Body of pancreas (tissue), 4 donors: ENCODE measurements around the gene ARPC1A. TPM values are rescaled to one million over a fixed set of nuclear protein-coding genes. Genes with fewer than 3 reads are reported as not detected.

ENCODE experiments used
- ATAC-seq: fragments of 150-250 bp; one replicate; pipeline ENCODE4 v1.9.1; 2016
- DNase-seq, 4 donors: peaks; one replicate each; pipeline ENCODE4 v3.0.0-alpha.2; 2019
- H3K27ac ChIP-seq, 4 donors: fragments of 200-600 bp; sonication (generic); 1 replicate in 3 of 4; 2 replicates in 1 of 4; pipeline versions ENCODE4 v1.5.1 to v1.6.1; 2016 to 2019; ENCODE audit warnings: mild to moderate bottlenecking in 1 of 4, mixed read lengths in 1 of 4, moderate library complexity in 1 of 4
- H3K27me3 ChIP-seq, 2 donors: fragments of 200-600 bp; sonication (generic); one replicate each; pipeline ENCODE4 v1.6.0; 2016; ENCODE audit warnings: mild to moderate bottlenecking in 1 of 2
- H3K36me3 ChIP-seq, 2 donors: fragments of 200-600 bp; sonication (generic); replicated peaks in 1 of 2; 2 replicates each; pipeline ENCODE4 v1.5.1; 2016; ENCODE audit warnings: low read depth in 2 of 2; ENCODE audit not compliant: insufficient read depth in 1 of 2
- H3K4me1 ChIP-seq: fragments of 200-600 bp; sonication (generic); one replicate; pipeline ENCODE4 v1.6.0; 2016
- H3K4me3 ChIP-seq, 2 donors: fragments of 200-600 bp; sonication (generic); 1 replicate in 1 of 2; 2 replicates in 1 of 2; pipeline ENCODE4 v1.5.1; 2016 to 2019
- H3K9me3 ChIP-seq, 3 donors: fragments of 200-600 bp; sonication (generic); 1 replicate in 2 of 3; 2 replicates in 1 of 3; pipeline ENCODE4 v1.5.1; 2016
- POLR2A ChIP-seq, 3 donors: fragments of 450-650 bp; IDR thresholded peaks; one replicate each; pipeline ENCODE4 v1.6.1; 2016; ENCODE audit warnings: antibody characterized with exemption in 3 of 3, mild to moderate bottlenecking in 2 of 3
- WGBS, 2 donors: methylation state at CpG; one replicate each; pipeline ENCODE4 v1.1.5; 2017; 5-methylcytosine and 5-hydroxymethylcytosine counted together
- intact Hi-C: fragments of 100-400 bp; cut with DNase I; formaldehyde crosslinking; loops from one replicate; pipeline ENCODE4 v1.15.1; 2023
- total RNA-seq, 2 donors: library from RNA; depleted of rRNA; stranded (reverse); fragments of >200 nt; gene quantifications; one replicate each; pipeline ENCODE4 v1.1.0, GENCODE V29; 2016
- TF ChIP-seq, protein P1 (sequence below), 7 experiments: fragments of 450-650 bp in 4 of 7; fragments of 200-600 bp in 3 of 7; sonication (generic) in 3 of 7; IDR thresholded peaks; one replicate each; pipeline ENCODE4 v1.5.1; 2016 to 2019; ENCODE audit warnings: antibody characterized with exemption in 7 of 7

Gene ARPC1A
- total RNA-seq, 2 donors from 2014 or later, result 63.0 to 106 TPM

DNA sequence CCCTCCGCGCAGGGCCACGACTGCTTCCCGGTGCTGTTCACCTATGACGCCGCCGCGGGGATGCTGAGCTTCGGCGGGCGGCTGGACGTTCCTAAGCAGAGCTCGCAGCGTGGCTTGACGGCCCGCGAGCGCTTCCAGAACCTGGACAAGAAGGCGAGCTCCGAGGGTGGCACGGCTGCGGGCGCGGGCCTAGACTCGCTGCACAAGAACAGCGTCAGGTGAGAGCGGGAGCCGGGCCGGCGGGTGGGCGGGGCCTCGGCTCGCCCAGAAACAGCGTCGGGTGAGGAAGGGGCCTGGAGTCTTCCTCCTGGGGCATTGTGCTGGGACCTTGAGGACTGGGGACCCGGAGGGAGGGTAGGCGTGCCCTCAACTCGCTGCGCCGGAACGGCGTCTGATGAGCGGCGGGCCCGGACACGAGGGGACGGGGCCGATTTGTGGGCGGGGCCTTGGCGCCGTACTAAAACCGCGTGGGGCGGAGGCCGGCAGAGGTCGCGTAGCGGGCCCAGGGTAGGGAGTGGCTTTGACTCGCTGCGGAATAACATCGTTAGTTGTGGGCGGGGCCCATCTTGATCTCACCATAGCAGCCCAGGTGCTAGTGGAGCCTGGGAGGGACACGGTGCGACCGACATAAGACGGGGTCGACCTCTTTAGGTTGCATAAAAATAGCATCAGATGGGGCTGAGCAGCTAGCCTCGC is 67.1 kb downstream of the ARPC1A start:
- Histone ChIP-seq H3K9me3 (no peaks in the 10 kb centered on the region), H3K36me3 (peaks cover 0 to 13% of the 10 kb centered on the region in 2 donors), H3K4me1 (peaks cover 17% of the 10 kb centered on the region), H3K4me3 (peak overlapping the region; percentile 30 to 31), H3K27ac (peak overlapping the region; percentile 41 to 84 (median 80)), H3K27me3 (no peaks in the 10 kb centered on the region)
- 3 to 8% methylated on average over 17 to 68 of the region's 68 CpGs for WGBS, 2 donors
- intact Hi-C loops, result no loop called here
- peak in 2 of 3 donors; percentile 59 to 63 for TF ChIP-seq POLR2A (IDR thresholded peaks at IDR 0.05)
- TF ChIP-seq, protein P1, sequence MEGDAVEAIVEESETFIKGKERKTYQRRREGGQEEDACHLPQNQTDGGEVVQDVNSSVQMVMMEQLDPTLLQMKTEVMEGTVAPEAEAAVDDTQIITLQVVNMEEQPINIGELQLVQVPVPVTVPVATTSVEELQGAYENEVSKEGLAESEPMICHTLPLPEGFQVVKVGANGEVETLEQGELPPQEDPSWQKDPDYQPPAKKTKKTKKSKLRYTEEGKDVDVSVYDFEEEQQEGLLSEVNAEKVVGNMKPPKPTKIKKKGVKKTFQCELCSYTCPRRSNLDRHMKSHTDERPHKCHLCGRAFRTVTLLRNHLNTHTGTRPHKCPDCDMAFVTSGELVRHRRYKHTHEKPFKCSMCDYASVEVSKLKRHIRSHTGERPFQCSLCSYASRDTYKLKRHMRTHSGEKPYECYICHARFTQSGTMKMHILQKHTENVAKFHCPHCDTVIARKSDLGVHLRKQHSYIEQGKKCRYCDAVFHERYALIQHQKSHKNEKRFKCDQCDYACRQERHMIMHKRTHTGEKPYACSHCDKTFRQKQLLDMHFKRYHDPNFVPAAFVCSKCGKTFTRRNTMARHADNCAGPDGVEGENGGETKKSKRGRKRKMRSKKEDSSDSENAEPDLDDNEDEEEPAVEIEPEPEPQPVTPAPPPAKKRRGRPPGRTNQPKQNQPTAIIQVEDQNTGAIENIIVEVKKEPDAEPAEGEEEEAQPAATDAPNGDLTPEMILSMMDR (IDR thresholded peaks at IDR 0.05), result peak in 3 of 7 experiments; percentile 1 to 6 (median 5)
- peak; percentile 87 to 92 (median 89) for DNase-seq
- ATAC-seq, result peak; percentile 92

DNA sequence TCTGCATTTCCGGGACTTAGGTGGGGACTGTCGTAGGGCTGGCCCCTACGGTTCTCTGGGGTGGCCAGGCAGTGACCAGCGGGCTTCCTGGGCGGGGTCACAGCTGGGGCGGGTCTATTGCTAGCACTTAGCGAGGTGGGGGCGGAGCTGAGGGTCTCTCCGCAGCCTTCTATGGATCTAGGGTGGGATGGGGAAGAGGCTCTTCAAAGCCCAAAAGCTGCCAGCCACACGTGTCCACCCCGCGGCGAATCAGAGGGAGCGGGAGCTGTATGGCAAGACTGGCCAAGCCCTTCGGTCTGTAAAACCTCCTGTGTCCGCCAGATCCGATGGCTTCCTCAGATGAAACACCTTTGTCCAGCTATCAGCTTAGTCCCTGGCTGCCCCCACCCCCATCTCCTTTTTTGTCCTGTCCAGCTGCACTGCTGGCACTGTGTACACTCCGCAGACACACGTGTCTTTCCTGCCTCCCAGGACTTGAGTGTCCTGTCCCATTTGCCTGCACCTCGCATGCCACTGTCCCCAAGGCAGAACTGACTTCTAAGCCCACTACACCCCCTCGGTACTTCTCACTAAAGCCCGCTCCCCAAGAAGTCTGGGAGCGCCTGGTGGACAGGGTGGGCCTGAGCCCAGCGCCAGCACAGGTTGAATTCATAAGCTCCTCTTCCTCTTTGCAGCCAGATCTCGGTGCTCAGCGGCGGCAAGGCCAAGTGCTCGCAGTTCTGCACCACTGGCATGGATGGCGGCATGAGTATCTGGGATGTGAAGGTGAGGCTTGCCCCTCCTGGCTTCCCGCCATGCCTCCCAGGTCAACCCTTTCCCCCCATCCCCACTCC is 67.9 kb downstream of the ARPC1A start:
- ATAC-seq (peak; percentile 59), DNase-seq (peak in 1 of 4 donors; percentile 55)
- Histone ChIP-seq H3K27me3 (no peaks in the 10 kb centered on the region), H3K4me1 (peaks cover 17% of the 10 kb centered on the region), H3K36me3 (peaks cover 0 to 11% of the 10 kb centered on the region in 2 donors), H3K9me3 (no peaks in the 10 kb centered on the region), H3K27ac (peak overlapping the region; percentile 41 to 84 (median 80)), H3K4me3 (peak overlapping the region; percentile 30 to 31)
- TF ChIP-seq POLR2A (IDR thresholded peaks at IDR 0.05), result peak in 1 of 3 donors; percentile 2
- TF ChIP-seq, protein P1 (IDR thresholded peaks at IDR 0.05), result no peak
- intact Hi-C loops, result no loop called here
- 27 to 37% methylated on average over 13 to 30 of the region's 30 CpGs for WGBS, 2 donors

DNA sequence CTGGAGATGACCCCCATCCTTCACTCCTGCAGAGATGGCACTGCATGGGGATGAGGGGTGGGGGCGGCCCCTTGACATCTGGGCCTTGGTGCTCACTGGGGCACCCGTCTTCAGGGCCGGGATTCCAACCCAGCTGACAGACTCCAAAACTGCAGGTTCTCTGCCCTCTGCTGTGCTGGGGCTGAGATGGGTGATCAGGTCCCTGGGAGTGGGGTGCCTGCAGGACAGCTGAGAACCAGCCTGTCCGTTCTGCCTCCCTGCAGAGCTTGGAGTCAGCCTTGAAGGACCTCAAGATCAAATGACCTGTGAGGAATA is 68.4 kb downstream of the ARPC1A start:
- Histone ChIP-seq H3K27ac (no peak overlapping the region), H3K9me3 (no peaks in the 10 kb centered on the region), H3K27me3 (no peaks in the 10 kb centered on the region), H3K4me1 (peaks cover 17% of the 10 kb centered on the region), H3K4me3 (no peak overlapping the region), H3K36me3 (peaks cover 0 to 11% of the 10 kb centered on the region in 2 donors)
- intact Hi-C loops, result no loop called here
- WGBS, 2 donors, result 91 to 100% methylated on average over 1 to 4 of the region's 4 CpGs
- DNase-seq, result no peak
- no peak for TF ChIP-seq POLR2A (IDR thresholded peaks at IDR 0.05)
- TF ChIP-seq, protein P1 (IDR thresholded peaks at IDR 0.05), result no peak
- no peak for ATAC-seq

DNA sequence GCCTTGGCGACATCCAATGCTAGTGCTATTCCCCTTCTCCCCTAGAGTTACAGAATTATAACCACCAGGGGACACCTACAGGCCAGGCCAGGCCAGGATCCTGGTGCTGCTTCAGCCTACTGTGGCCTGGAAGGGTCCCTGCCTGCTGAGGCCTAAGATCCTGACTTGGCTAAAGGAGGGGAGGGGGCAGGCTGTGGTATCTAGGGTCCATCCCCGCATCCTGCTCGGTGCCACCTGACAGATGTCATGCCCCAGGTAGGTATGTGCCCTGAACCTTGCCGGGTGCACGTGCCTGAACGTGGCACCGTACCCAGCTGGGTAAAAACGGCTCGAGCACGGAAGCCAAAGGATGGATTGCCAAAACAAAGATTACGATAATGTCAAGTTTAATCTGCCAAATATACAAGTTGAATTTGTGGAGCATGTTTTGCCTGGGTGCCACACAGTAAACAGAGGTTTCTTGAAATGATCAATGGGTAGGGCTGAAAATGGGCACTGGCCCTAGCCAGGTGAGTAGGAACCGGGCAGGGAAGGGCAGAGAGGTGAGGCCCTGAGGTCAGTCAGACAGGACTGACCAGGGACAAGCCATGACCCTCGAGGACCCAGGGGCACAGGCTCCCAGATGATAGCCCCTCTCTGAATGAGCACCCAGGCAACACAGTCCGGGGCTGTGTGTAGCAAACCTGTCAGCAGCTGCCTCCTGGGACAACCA is 70.1 kb downstream of the ARPC1A start:
- no peak overlapping the region for H3K4me3 ChIP-seq
- peaks cover 0 to 21% of the 10 kb centered on the region in 2 donors for H3K36me3 ChIP-seq
- 51 to 66% methylated on average over 13 to 14 of the region's 14 CpGs for WGBS, 2 donors
- TF ChIP-seq POLR2A (IDR thresholded peaks at IDR 0.05), result no peak
- TF ChIP-seq, protein P1 (IDR thresholded peaks at IDR 0.05), result no peak
- no peaks in the 10 kb centered on the region for H3K27me3 ChIP-seq
- no peaks in the 10 kb centered on the region for H3K9me3 ChIP-seq
- no peak overlapping the region for H3K27ac ChIP-seq
- DNase-seq, result no peak
- intact Hi-C loops, result no loop called here
- no peak for ATAC-seq
- H3K4me1 ChIP-seq, result peaks cover 17% of the 10 kb centered on the region
